IPS-20b (cell line): ENCODE results near the gene KLHL10.
"Not testable (repeated sequence)": the region's sequence is repeated elsewhere in the genome, so short reads cannot be mapped to it uniquely, and the experiment has no call there.

Experiments
- H3K27ac ChIP-seq: one replicate; pipeline ENCODE4 v1.5.1; 2013; ENCODE audit warnings: low read length
- H3K27me3 ChIP-seq: 2 replicates; pipeline ENCODE4 v1.6.1; 2013; ENCODE audit warnings: mild to moderate bottlenecking, low read length, inconsistent platforms; ENCODE audit not compliant: insufficient read depth
- H3K36me3 ChIP-seq: 2 replicates; pipeline ENCODE4 v1.6.1; 2013; ENCODE audit warnings: low read depth, mild to moderate bottlenecking, inconsistent platforms, low read length, moderate library complexity; ENCODE audit not compliant: insufficient read depth
- H3K4me1 ChIP-seq: 2 replicates; pipeline ENCODE4 v1.6.1; 2013; ENCODE audit warnings: mild to moderate bottlenecking, control low read depth, inconsistent platforms, low read length, moderate library complexity; ENCODE audit not compliant: insufficient read depth
- H3K4me3 ChIP-seq: 2 replicates; pipeline ENCODE4 v1.5.1; 2013; ENCODE audit warnings: mild to moderate bottlenecking, low read length, inconsistent platforms
- H3K9ac ChIP-seq: 2 replicates; pipeline ENCODE4 v1.6.1; 2013; ENCODE audit warnings: low read depth, mild to moderate bottlenecking, inconsistent platforms, low read length, moderate library complexity
- H3K9me3 ChIP-seq: 2 replicates; pipeline ENCODE4 v1.6.1; 2013; ENCODE audit warnings: mild to moderate bottlenecking, low read depth, low read length, inconsistent platforms; ENCODE audit not compliant: insufficient read depth

The KLHL10 gene

GRCh38 chr17:41836550-41837196 is 952 bp upstream of the KLHL10 start:
- no peak overlapping the region for H3K27ac ChIP-seq
- no peak overlapping the region for H3K9ac ChIP-seq
- H3K9me3 ChIP-seq: no peaks in the 10 kb centered on the region
- H3K4me1 ChIP-seq: 0 out of 2 replicates have a peak, but pooled peaks cover 3% of the 10 kb centered on the region
- peaks cover 15% of the 10 kb centered on the region for H3K36me3 ChIP-seq
- peak overlapping the region; percentile 73 for H3K4me3 ChIP-seq
- H3K27me3 ChIP-seq: peaks cover 15% of the 10 kb centered on the region

DNA sequence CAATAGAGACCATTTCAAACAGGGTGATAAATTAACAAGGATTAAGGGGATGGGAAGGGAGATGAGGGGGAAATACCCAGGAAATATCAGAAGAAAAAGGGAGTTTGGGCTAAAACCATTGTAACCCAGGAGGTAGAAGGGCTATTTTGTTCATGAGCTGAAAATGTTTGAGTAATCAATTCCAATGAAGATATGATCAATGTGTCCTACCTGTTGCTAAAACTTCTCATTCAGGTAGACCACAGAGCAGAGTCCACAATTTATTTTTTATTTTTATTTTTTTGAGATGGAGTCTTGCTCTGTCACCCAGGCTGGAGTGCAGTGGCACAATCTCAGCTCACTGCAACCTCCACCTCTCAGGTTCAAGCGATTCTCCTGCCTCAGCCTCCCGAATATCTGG is 1.8 kb downstream of the KLHL10 start:
- H3K9ac ChIP-seq, H3K4me1 ChIP-seq, H3K27ac ChIP-seq, H3K4me3 ChIP-seq, H3K36me3 ChIP-seq, H3K9me3 ChIP-seq: not testable (repeated sequence)
- H3K27me3 ChIP-seq: peaks cover 15% of the 10 kb centered on the region

GRCh38 chr17:41840781-41841180 is 3.2 kb downstream of the KLHL10 start:
- not testable (repeated sequence) for H3K9me3 ChIP-seq, H3K27ac ChIP-seq, H3K9ac ChIP-seq, H3K4me3 ChIP-seq, H3K36me3 ChIP-seq, H3K4me1 ChIP-seq
- peaks cover 15% of the 10 kb centered on the region for H3K27me3 ChIP-seq

GRCh38 chr17:41844971-41845370 is 7.3 kb downstream of the KLHL10 start:
- Histone ChIP-seq H3K27ac (no peak overlapping the region), H3K4me1 (no peaks in the 10 kb centered on the region)

GRCh38 chr17:41848788-41849187 is 11.2 kb downstream of the KLHL10 start:
- Histone ChIP-seq H3K9me3 (no peaks in the 10 kb centered on the region), H3K27me3 (no peaks in the 10 kb centered on the region), H3K27ac (no peak overlapping the region), H3K36me3 (peaks cover 12% of the 10 kb centered on the region), H3K4me3 (no peak overlapping the region), H3K4me1 (no peaks in the 10 kb centered on the region), H3K9ac (no peak overlapping the region)

More at GRCh38 chr17:41844971-41845370, 7.3 kb downstream of the KLHL10 start:
- H3K9me3 ChIP-seq: no peaks in the 10 kb centered on the region
- H3K4me3 ChIP-seq: no peak overlapping the region
- no peaks in the 10 kb centered on the region for H3K27me3 ChIP-seq
- H3K36me3 ChIP-seq: no peaks in the 10 kb centered on the region
- H3K9ac ChIP-seq: no peak overlapping the region

- H3K9ac ChIP-seq: no peak overlapping the region
- H3K9me3 ChIP-seq: no peaks in the 10 kb centered on the region
- H3K4me1 ChIP-seq: no peaks in the 10 kb centered on the region
- no peak overlapping the region for H3K4me3 ChIP-seq
- H3K27me3 ChIP-seq: no peaks in the 10 kb centered on the region
- no peak overlapping the region for H3K27ac ChIP-seq
- H3K36me3 ChIP-seq: peaks cover 19% of the 10 kb centered on the region
These were observed 11.8 kb downstream of the KLHL10 start for GRCh38 chr17:41849251-41849990.

DNA sequence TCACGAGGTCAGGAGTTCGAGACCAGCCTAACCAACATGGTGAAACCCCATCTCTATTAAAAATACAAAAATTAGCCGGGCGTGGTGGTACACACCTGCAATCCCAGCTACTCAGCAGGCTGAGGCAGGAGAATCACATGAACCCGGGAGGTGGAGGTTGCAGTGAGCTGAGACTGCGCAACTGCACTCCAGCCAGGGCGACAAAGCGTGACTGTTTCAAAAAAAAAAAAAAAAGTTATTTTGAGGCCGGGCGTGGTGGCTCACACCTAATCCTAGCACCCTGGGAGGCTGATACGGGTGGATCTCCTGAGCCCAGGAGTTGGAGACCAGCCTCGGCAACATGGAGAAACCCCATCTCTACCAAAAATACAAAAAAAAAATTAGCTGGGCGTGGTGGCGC is 13.8 kb downstream of the KLHL10 start:
- peaks cover 25% of the 10 kb centered on the region for H3K36me3 ChIP-seq
- not testable (repeated sequence) for H3K27me3 ChIP-seq, H3K9me3 ChIP-seq, H3K4me3 ChIP-seq, H3K4me1 ChIP-seq, H3K9ac ChIP-seq, H3K27ac ChIP-seq

GRCh38 chr17:41860254-41860931 is 22.8 kb downstream of the KLHL10 start:
- H3K9ac ChIP-seq: no peak overlapping the region
- peak overlapping the region; percentile 29; the same call in 1 of the 2 replicates for H3K4me3 ChIP-seq
- H3K27me3 ChIP-seq: no peaks in the 10 kb centered on the region
- H3K27ac ChIP-seq: no peak overlapping the region
- H3K36me3 ChIP-seq: no peaks in the 10 kb centered on the region
- H3K4me1 ChIP-seq: peaks cover 20% of the 10 kb centered on the region
- H3K9me3 ChIP-seq: no peaks in the 10 kb centered on the region

GRCh38 chr17:41863074-41863848 is 25.6 kb downstream of the KLHL10 start:
- Histone ChIP-seq H3K9ac (peak overlapping the region; percentile 1; the same call in 1 of the 2 replicates), H3K4me3 (peak overlapping the region; percentile 73), H3K27me3 (no peaks in the 10 kb centered on the region), H3K4me1 (peaks cover 20% of the 10 kb centered on the region), H3K27ac (no peak overlapping the region), H3K36me3 (peaks cover 15% of the 10 kb centered on the region), H3K9me3 (no peaks in the 10 kb centered on the region)

DNA sequence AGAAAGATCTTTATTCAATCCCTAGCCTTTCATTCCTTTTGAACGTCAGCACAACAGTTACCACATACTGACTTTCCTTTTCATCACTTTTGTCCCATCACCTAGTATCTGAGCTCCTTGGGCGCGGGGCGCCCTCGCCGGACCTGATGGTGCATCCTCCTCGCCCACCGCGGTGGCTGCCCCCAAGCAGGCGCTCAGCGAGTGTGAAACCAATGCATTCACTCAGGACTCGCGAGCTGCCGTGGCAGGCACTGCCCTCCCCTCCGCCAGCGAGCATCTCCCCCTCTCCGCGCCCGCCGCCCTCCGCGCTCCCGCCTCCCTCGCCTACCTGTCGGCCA is 26.8 kb downstream of the KLHL10 start:
- Histone ChIP-seq H3K9me3 (no peaks in the 10 kb centered on the region), H3K27ac (peak overlapping the region; percentile 64), H3K4me3 (peak overlapping the region; percentile 73), H3K4me1 (peaks cover 20% of the 10 kb centered on the region), H3K9ac (peak overlapping the region; percentile 95), H3K27me3 (no peaks in the 10 kb centered on the region), H3K36me3 (peaks cover 27% of the 10 kb centered on the region)

DNA sequence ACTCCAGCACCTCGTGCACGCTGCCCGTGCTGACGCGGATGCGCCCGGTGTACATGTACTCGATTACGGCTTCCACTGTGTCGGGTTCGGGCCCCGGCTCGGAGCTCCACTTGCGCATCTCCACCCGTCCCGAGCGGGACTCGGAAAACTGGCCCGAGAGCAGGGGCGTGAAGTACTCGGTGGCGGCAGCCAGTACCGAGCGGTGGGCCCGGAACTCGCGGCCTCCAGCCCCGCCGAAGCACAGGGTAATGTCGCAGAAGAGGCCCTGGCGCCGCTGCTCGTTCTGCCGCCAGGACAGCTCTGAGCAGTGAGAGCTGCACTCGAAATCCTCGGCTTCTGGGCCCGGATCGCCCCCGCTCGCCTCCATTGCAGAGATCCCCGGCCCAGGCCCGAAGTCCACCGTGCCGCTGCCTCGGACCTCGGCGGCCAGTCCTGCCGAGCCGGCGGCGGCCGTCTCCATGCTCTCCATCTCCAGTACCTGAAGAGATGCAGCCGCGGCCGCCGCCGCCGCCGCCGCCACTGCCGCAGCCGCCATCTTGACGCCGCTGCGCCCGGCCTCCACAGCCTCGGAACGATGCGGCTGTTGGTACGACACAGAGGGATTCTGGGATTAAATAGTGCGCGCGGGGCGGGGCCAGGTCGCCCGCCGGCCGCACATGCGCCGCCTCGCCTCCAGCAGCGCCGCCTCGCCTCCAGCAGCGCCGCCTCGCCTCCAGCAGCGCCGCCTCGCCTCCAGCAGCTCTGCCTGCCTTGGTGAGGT is 27.4 kb downstream of the KLHL10 start, which contains the start of gene KLHL11:
Gene KLHL11, minus strand, starts transcription at position 588 of the 760 bp plus-strand sequence. Its CDS starts 53 bp downstream, at position 535.
- Histone ChIP-seq H3K9me3 (no peaks in the 10 kb centered on the region), H3K27ac (peak within 1 kb of the TSS; percentile 64), H3K9ac (peak within 1 kb of the TSS; percentile 95), H3K4me1 (peaks cover 20% of the 10 kb centered on the region), H3K36me3 (peaks cover 32% of the 10 kb centered on the region), H3K27me3 (no peaks in the 10 kb centered on the region), H3K4me3 (peak within 1 kb of the TSS; percentile 73)
